ENCODE results near the gene UBFD1. TPM values are rescaled to one million over a fixed set of nuclear protein-coding genes. Genes with fewer than 3 reads are reported as not detected.
"Not testable (repeated sequence)": the region's sequence is repeated elsewhere in the genome, so short reads cannot be mapped to it uniquely, and the experiment has no call there.

Gene UBFD1
- total RNA-seq, 1 experiment from 2014 or later, result 89.6 TPM

GRCh38 chr16:23581764-23582163 is 24.2 kb downstream of the UBFD1 start:
- Histone ChIP-seq H3K9ac (ENCODE audit: low read length) (no peak overlapping the region), H3K9me2 (ENCODE audit: insufficient read depth) (no peaks in the 10 kb centered on the region), H2AFZ (ENCODE audit: low read depth, low read length, poor library complexity, severe bottlenecking) (no peak overlapping the region), H3K4me1 (ENCODE audit: control insufficient read depth in 1 of 2, insufficient read depth in 2 of 2, low read length in 2 of 2) (no peaks in the 10 kb centered on the region), H3K79me2 (ENCODE audit: insufficient read depth, low read length) (peaks cover 23% of the 10 kb centered on the region), H3K4me2 (ENCODE audit: low read length) (no peak overlapping the region), H3K36me3 (ENCODE audit: control insufficient read depth in 1 of 2, insufficient read depth in 2 of 2, low read length in 2 of 2) (peaks cover 31 to 32% of the 10 kb centered on the region in 2 experiments), H3K27me3 (ENCODE audit: insufficient read depth, low read length) (no peaks in the 10 kb centered on the region), H4K20me1 (ENCODE audit: insufficient read depth) (no peaks in the 10 kb centered on the region), H3K9me3 (ENCODE audit: control insufficient read depth in 1 of 2, insufficient read depth in 1 of 2, low read depth in 1 of 2, low read length in 2 of 2) (no peaks in the 10 kb centered on the region), H3K4me3 (replicated peaks in 1 of 2; ENCODE audit: low read depth in 1 of 2, low read length in 2 of 2) (no peak overlapping the region), H3K27ac (ENCODE audit: low read depth, low read length) (no peak overlapping the region)
- CTCF ChIA-PET, result interaction anchor here (1.4 kb wide), 1 partner anchor 15 kb away, joined by 4 read pairs; no protein-coding TSS in a partner anchor
- no TSS peak for BruUV-seq (replicated peaks)
- RAD21 ChIA-PET (ENCODE audit: low non-redundant PET in 1 of 2, low total read pairs in 2 of 2, uncharacterized antibody in 2 of 2, unreplicated experiment in 2 of 2), result no interaction called here
- DNase-seq (ENCODE audit: low read depth, low spot score) (no peak), ATAC-seq (no peak)
- no peak for TF ChIP-seq POLR2A (IDR thresholded peaks at IDR 0.05; ENCODE audit: borderline replicate concordance, extremely low read depth, insufficient read depth, insufficient read length)
- no peak for TF ChIP-seq SP1 (IDR thresholded peaks at IDR 0.05; ENCODE audit: low read depth)
- TF ChIP-seq SRF (IDR thresholded peaks at IDR 0.05; ENCODE audit: low read depth), result no peak
- intact Hi-C loops (cut with micrococcal nuclease), result no loop called here
- POLR2A ChIA-PET, result no interaction called here

GRCh38 chr16:23583271-23583670 is 25.7 kb downstream of the UBFD1 start:
- BruUV-seq (replicated peaks); H2AFZ ChIP-seq (ENCODE audit: low read depth, low read length, poor library complexity, severe bottlenecking); H3K4me2 ChIP-seq (ENCODE audit: low read length); POLR2A ChIA-PET; CTCF ChIA-PET; H3K9ac ChIP-seq (ENCODE audit: low read length); H4K20me1 ChIP-seq (ENCODE audit: insufficient read depth); H3K27me3 ChIP-seq (ENCODE audit: insufficient read depth, low read length); H3K9me3 ChIP-seq (ENCODE audit: control insufficient read depth in 1 of 2, insufficient read depth in 1 of 2, low read depth in 1 of 2, low read length in 2 of 2); H3K27ac ChIP-seq (ENCODE audit: low read depth, low read length); H3K9me2 ChIP-seq (ENCODE audit: insufficient read depth); ATAC-seq; H3K4me1 ChIP-seq (ENCODE audit: control insufficient read depth in 1 of 2, insufficient read depth in 2 of 2, low read length in 2 of 2); DNase-seq (ENCODE audit: low read depth, low spot score); intact Hi-C loops (cut with micrococcal nuclease); RAD21 ChIA-PET (ENCODE audit: low non-redundant PET in 1 of 2, low total read pairs in 2 of 2, uncharacterized antibody in 2 of 2, unreplicated experiment in 2 of 2); H3K4me3 ChIP-seq (replicated peaks in 1 of 2; ENCODE audit: low read depth in 1 of 2, low read length in 2 of 2): not testable (repeated sequence)
- Histone ChIP-seq H3K79me2 (ENCODE audit: insufficient read depth, low read length) (peaks cover 38% of the 10 kb centered on the region), H3K36me3 (ENCODE audit: control insufficient read depth in 1 of 2, insufficient read depth in 2 of 2, low read length in 2 of 2) (peaks cover 35 to 37% of the 10 kb centered on the region in 2 experiments)

Measured in HCT116 (cell line).